ENCODE results near the gene BSPRY. TPM values are rescaled to one million over a fixed set of nuclear protein-coding genes. Genes with fewer than 3 reads are reported as not detected.
A peak's percentile ranks its signal among the peaks of the same experiment; 100 is the strongest.
"Not testable (repeated sequence)": the region's sequence is repeated elsewhere in the genome, so short reads cannot be mapped to it uniquely, and the experiment has no call there.

BSPRY gene
- total RNA-seq, 1 experiment from 2014 or later = 6.4 TPM

DNA sequence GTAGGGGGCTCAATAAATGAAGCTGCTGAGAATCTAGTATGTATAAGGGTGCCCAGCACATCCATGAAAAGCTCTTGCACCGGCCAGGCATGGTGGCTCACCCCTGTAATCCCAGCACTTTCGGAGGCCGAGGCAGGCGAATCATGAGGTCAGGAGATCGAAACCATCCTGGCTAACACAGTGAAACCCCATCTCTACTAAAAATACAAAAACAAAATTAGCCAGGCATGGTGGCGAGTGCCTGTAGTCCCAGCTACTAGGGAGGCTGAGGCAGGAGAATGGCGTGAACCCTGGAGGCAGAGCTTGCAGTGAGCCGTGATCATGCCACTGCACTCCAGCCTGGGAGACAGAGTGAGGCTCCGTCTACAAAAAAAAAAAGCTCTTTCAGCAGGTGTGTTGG, 57.0 kb downstream of the BSPRY start:
- POLR2A ChIA-PET = interaction anchor here (0.6 kb wide), 1 partner anchor 216 kb away, joined by 5 read pairs; no protein-coding TSS in a partner anchor

DNA sequence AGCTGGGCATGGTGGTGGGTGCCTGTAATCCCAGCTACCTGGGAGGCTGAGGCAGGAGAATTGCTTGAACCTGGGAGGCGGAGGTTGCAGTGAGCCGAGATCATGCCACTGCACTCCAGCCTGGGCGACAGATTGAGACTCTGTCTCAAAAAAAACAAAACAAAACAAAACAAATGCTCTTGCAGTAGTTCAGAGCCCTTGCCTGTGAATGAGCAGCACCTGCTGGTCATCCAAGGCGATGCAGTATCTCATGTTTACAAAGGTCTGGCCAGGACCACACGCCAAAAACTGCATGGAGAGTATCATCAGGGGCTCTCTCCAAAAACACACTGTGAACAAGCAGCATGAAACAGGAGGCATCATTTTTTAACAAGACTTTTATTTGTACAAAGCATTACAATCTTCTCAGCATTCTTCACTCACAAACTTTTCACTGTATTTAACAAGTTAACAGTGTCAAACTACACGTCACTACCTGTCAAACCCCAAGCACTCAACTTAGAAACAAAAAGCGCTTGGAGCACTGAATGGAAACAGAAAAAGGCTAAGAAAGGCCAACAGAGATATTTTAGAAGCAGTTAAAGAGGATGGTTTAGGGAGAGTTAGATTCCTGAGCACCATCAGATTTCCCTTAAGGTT, 57.7 kb downstream of the BSPRY start:
- H3K27me3 Mint-ChIP-seq (ENCODE audit: low read depth); POLR2A ChIA-PET; H3K9me3 Mint-ChIP-seq; H3K4me3 Mint-ChIP-seq: not testable (repeated sequence)
- CTCF ChIA-PET = interaction anchor here (1.9 to 2.2 kb wide), 2 partner anchors 180 to 251 kb away, joined by 5 to 10 read pairs; no protein-coding TSS in a partner anchor
- TF ChIP-seq, protein P1, sequence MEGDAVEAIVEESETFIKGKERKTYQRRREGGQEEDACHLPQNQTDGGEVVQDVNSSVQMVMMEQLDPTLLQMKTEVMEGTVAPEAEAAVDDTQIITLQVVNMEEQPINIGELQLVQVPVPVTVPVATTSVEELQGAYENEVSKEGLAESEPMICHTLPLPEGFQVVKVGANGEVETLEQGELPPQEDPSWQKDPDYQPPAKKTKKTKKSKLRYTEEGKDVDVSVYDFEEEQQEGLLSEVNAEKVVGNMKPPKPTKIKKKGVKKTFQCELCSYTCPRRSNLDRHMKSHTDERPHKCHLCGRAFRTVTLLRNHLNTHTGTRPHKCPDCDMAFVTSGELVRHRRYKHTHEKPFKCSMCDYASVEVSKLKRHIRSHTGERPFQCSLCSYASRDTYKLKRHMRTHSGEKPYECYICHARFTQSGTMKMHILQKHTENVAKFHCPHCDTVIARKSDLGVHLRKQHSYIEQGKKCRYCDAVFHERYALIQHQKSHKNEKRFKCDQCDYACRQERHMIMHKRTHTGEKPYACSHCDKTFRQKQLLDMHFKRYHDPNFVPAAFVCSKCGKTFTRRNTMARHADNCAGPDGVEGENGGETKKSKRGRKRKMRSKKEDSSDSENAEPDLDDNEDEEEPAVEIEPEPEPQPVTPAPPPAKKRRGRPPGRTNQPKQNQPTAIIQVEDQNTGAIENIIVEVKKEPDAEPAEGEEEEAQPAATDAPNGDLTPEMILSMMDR (IDR thresholded peaks at IDR 0.05) = peak; percentile 45; the same call in 1 of the 2 replicates
- TF ChIP-seq FOXP1 (CRISPR knock-in tag; IDR thresholded peaks at IDR 0.05; ENCODE audit: borderline replicate concordance) = 0 out of 2 replicates have a peak, but pooled peaks have one; percentile 19
- H3K27ac Mint-ChIP-seq = peak overlapping the region; percentile 91
- H3K36me3 Mint-ChIP-seq = peaks cover 27% of the 10 kb centered on the region
- ATAC-seq (peak; percentile 36), DNase-seq (ENCODE audit: low spot score) (peak; percentile 68)
- H3K4me1 Mint-ChIP-seq = peaks cover 17% of the 10 kb centered on the region

More for the DNA sequence above, 57.0 kb downstream of the BSPRY start:
- ATAC-seq; H3K9me3 Mint-ChIP-seq; H3K27me3 Mint-ChIP-seq (ENCODE audit: low read depth); H3K27ac Mint-ChIP-seq; H3K4me3 Mint-ChIP-seq; DNase-seq (ENCODE audit: low spot score): not testable (repeated sequence)
- Mint-ChIP-seq H3K36me3 (peaks cover 27% of the 10 kb centered on the region), H3K4me1 (peaks cover 19% of the 10 kb centered on the region)
- CTCF ChIA-PET = interaction anchor here (1.1 to 2.2 kb wide), 3 partner anchors 159 to 251 kb away, joined by 3 to 10 read pairs (median 5); no protein-coding TSS in a partner anchor

DNA sequence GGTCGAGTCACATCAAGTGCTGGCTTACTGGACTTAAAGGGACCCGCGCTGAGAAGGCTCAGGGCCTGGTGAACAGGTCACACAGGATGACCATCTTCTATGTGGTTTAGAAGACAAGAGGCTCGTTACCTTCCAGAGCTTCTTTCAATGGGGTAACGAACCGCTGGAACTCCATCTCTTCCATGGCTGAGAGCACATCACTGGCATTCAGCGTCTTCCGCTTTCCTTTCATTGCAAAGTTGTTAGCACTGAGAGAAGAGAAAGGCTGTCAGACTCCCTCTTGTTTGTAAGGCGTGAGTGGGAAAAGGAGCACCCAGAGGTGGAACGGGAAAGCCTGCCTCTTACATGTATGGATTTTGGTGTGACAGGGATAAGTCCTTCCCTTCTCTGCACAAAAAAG, 60.1 kb downstream of the BSPRY start:
- Mint-ChIP-seq H3K9me3 (no peaks in the 10 kb centered on the region), H3K36me3 (peaks cover 27% of the 10 kb centered on the region), H3K4me1 (peaks cover 18% of the 10 kb centered on the region), H3K4me3 (peak overlapping the region; percentile 87), H3K27ac (peak overlapping the region; percentile 92), H3K27me3 (ENCODE audit: low read depth) (no peaks in the 10 kb centered on the region)
- DNase-seq (ENCODE audit: low spot score) (no peak), ATAC-seq (no peak)
- ChIA-PET POLR2A (interaction anchor here (0.5 to 1.9 kb wide), 5 partner anchors 72 to 193 kb away, joined by 3 to 6 read pairs (median 4); partner anchors contain the start of genes CDC26 and PRPF4), CTCF (interaction anchor here (0.8 to 2.7 kb wide), 13 partner anchors 7 to 248 kb away, joined by 3 to 13 read pairs (median 4); partner anchors contain the start of genes ALAD, CDC26, HDHD3 and PRPF4)
- TF ChIP-seq PRRX2 (CRISPR knock-in tag; IDR thresholded peaks at IDR 0.05) (no peak), NFYB (CRISPR knock-in tag; conservative IDR thresholded peaks at IDR 0.05; ENCODE audit: low read depth) (no peak), IRF2 (CRISPR knock-in tag; IDR thresholded peaks at IDR 0.05; ENCODE audit: borderline replicate concordance, low read depth) (no peak), MYBL2 (CRISPR knock-in tag; IDR thresholded peaks at IDR 0.05) (no peak)
- TF ChIP-seq, protein P2, sequence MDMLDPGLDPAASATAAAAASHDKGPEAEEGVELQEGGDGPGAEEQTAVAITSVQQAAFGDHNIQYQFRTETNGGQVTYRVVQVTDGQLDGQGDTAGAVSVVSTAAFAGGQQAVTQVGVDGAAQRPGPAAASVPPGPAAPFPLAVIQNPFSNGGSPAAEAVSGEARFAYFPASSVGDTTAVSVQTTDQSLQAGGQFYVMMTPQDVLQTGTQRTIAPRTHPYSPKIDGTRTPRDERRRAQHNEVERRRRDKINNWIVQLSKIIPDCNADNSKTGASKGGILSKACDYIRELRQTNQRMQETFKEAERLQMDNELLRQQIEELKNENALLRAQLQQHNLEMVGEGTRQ (CRISPR knock-in tag; IDR thresholded peaks at IDR 0.05) = no peak
- TF ChIP-seq, protein P3, sequence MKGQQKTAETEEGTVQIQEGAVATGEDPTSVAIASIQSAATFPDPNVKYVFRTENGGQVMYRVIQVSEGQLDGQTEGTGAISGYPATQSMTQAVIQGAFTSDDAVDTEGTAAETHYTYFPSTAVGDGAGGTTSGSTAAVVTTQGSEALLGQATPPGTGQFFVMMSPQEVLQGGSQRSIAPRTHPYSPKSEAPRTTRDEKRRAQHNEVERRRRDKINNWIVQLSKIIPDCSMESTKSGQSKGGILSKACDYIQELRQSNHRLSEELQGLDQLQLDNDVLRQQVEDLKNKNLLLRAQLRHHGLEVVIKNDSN (CRISPR knock-in tag; IDR thresholded peaks at IDR 0.05) = no peak
- TF ChIP-seq, protein P4, sequence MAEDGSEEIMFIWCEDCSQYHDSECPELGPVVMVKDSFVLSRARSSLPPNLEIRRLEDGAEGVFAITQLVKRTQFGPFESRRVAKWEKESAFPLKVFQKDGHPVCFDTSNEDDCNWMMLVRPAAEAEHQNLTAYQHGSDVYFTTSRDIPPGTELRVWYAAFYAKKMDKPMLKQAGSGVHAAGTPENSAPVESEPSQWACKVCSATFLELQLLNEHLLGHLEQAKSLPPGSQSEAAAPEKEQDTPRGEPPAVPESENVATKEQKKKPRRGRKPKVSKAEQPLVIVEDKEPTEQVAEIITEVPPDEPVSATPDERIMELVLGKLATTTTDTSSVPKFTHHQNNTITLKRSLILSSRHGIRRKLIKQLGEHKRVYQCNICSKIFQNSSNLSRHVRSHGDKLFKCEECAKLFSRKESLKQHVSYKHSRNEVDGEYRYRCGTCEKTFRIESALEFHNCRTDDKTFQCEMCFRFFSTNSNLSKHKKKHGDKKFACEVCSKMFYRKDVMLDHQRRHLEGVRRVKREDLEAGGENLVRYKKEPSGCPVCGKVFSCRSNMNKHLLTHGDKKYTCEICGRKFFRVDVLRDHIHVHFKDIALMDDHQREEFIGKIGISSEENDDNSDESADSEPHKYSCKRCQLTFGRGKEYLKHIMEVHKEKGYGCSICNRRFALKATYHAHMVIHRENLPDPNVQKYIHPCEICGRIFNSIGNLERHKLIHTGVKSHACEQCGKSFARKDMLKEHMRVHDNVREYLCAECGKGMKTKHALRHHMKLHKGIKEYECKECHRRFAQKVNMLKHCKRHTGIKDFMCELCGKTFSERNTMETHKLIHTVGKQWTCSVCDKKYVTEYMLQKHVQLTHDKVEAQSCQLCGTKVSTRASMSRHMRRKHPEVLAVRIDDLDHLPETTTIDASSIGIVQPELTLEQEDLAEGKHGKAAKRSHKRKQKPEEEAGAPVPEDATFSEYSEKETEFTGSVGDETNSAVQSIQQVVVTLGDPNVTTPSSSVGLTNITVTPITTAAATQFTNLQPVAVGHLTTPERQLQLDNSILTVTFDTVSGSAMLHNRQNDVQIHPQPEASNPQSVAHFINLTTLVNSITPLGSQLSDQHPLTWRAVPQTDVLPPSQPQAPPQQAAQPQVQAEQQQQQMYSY (CRISPR knock-in tag; IDR thresholded peaks at IDR 0.05) = no peak
- TF ChIP-seq, protein P5, sequence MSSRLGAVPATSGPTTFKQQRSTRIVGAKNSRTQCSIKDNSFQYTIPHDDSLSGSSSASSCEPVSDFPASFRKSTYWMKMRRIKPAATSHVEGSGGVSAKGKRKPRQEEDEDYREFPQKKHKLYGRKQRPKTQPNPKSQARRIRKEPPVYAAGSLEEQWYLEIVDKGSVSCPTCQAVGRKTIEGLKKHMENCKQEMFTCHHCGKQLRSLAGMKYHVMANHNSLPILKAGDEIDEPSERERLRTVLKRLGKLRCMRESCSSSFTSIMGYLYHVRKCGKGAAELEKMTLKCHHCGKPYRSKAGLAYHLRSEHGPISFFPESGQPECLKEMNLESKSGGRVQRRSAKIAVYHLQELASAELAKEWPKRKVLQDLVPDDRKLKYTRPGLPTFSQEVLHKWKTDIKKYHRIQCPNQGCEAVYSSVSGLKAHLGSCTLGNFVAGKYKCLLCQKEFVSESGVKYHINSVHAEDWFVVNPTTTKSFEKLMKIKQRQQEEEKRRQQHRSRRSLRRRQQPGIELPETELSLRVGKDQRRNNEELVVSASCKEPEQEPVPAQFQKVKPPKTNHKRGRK (CRISPR knock-in tag; IDR thresholded peaks at IDR 0.05; ENCODE audit: borderline replicate concordance) = no peak

All from WTC11 (cell line).